Measurements from ENCODE around the gene GPR89B. TPM values are rescaled to one million over a fixed set of nuclear protein-coding genes. Genes with fewer than 3 reads are reported as not detected.

The GPR89B gene
- 4.6 to 8.0 TPM (median 5.0 TPM) in 5 replicates for total RNA-seq (2022; extraction: Qiagen RNA extraction; ENCODE audit: low read depth)

DNA sequence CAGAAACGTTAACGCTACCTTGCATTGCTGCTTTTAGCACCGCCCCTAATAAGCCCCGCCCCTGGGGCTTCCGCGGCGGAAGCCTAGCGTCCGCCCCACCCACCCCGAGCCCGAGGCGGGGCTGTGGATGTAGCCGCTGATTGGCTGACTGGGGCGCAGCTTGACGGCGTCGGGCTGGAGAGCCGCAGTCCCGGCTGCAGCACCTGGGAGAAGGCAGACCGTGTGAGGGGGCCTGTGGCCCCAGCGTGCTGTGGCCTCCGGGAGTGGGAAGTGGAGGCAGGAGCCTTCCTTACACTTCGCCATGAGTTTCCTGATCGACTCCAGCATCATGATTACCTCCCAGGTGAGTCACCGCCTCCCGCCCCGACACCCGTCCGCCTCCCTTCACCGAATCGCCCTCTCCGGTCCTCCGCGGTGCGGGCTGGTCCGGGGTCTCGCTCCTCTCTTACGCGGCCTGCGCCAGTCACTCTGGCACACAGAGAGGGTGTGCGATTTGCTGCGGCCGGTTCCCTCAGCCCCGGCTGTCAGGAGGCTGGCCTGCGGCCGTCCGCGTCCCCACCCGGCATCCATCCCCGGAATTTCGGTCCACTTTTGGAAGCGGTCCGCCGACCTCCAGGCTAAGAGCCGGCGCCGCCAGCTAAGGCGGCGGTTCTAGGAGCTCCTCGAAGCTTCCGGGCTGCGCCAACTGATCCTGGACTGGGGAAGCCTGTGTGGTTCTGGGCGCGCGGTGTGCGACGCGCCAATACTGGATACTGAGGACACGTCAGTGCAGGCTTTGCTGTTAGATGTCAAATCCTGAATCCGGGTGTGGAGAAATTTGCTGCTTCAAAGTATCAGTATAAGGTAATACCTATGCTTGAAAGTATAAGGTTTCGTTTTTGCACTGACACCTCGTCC lies at the start of gene GPR89B:
Gene GPR89B, plus strand, starts transcription at position 185 of the 897 bp plus-strand sequence. Its CDS starts 117 bp downstream, at position 302.

DNA sequence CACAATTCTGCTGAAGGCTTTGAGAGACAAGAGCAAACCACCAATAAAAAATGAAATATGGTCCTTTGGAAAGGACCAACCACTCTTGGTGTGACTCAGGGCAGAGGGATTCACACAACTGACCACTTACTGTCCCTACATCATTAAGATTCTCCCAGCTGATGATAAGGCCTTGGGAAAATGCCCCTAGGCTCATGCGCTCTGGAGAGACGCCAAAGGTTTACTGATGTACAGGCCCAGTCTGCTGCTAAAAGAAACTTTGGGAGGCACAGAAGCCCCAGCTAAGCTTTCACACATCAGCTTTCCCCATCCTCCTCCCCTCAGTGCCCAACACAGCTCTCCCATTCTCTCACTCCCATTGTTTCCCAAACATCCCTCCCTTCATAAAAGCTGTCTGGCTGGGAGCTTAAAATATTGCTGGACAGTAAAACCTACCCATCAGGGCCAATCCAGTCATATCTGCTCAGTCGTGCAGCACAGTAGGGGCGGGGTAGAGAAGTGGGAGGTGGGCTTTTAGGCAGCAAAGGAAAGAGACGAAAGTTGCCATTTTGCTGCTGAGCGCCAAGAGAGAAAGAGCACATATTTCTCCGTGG lies 25.9 kb upstream of the GPR89B start, which contains the start of gene GJA8:
Gene GJA8, plus strand, starts transcription at position 543 of the 593 bp plus-strand sequence. CDS start 5,161 bp downstream, outside the sequence.

Other genes with a start within 250 kb of the GPR89B start
- not detected in 5 replicates for gene GJA5, start 167.8 kb upstream of the GPR89B start, total RNA-seq (2022; extraction: Qiagen RNA extraction; ENCODE audit: low read depth)
- gene GJA8, start 25.6 kb upstream of the GPR89B start, total RNA-seq (2022; extraction: Qiagen RNA extraction; ENCODE audit: low read depth) = not detected in 5 replicates
- 4.3 to 5.7 TPM (median 5.0 TPM) in 5 replicates for gene NBPF11, start 223.9 kb downstream of the GPR89B start, total RNA-seq (2022; extraction: Qiagen RNA extraction; ENCODE audit: low read depth)